Endothelial cell (in vitro differentiated cells): ENCODE data around the gene CP. TPM values are rescaled to one million over a fixed set of nuclear protein-coding genes. Genes with fewer than 3 reads are reported as not detected.

Experiments
- DNase-seq: peaks from one replicate; pipeline ENCODE4 v3.0.0; 2021; ENCODE audit warnings: low spot score
- H3K27ac Mint-ChIP-seq: one replicate; pipeline ENCODE4 v1.8.0; 2021; ENCODE audit warnings: mixed read lengths, inconsistent platforms; ENCODE audit not compliant: unreplicated experiment
- H3K27me3 Mint-ChIP-seq: one replicate; pipeline ENCODE4 v1.8.0; 2021; ENCODE audit warnings: mild to moderate bottlenecking, moderate library complexity, mixed read lengths, inconsistent platforms; ENCODE audit not compliant: unreplicated experiment
- H3K36me3 Mint-ChIP-seq: one replicate; pipeline ENCODE4 v1.8.0; 2021; ENCODE audit warnings: mild to moderate bottlenecking, low read depth, mixed read lengths, inconsistent platforms; ENCODE audit not compliant: unreplicated experiment
- H3K4me1 Mint-ChIP-seq: one replicate; pipeline ENCODE4 v1.8.0; 2021; ENCODE audit warnings: mild to moderate bottlenecking, mixed read lengths, inconsistent platforms; ENCODE audit not compliant: unreplicated experiment
- H3K4me3 Mint-ChIP-seq: one replicate; pipeline ENCODE4 v1.8.0; 2021; ENCODE audit warnings: mild to moderate bottlenecking, mixed read lengths, inconsistent platforms; ENCODE audit not compliant: unreplicated experiment
- H3K9me3 Mint-ChIP-seq: one replicate; pipeline ENCODE4 v1.8.0; 2021; ENCODE audit warnings: mixed read lengths, inconsistent platforms; ENCODE audit not compliant: unreplicated experiment
- total RNA-seq: library from RNA; stranded (reverse); fragmentation: NEBNext Ultra II Directional; extraction: Animal tissue kit (Norgen Biotek cat#: 25700); gene quantifications from one replicate; pipeline ENCODE4 v1.2.1, GENCODE V29; 2021; ENCODE audit not compliant: unreplicated experiment
- TF ChIP-seq, protein P1 (sequence below): fragments of 200-600 bp; sonication (generic); IDR thresholded peaks from one replicate; pipeline ENCODE4 v1.5.0; 2021; ENCODE audit warnings: antibody characterized with exemption; ENCODE audit not compliant: unreplicated experiment

The CP gene
- total RNA-seq, 1 donor from 2014 or later, result 0.44 TPM

DNA sequence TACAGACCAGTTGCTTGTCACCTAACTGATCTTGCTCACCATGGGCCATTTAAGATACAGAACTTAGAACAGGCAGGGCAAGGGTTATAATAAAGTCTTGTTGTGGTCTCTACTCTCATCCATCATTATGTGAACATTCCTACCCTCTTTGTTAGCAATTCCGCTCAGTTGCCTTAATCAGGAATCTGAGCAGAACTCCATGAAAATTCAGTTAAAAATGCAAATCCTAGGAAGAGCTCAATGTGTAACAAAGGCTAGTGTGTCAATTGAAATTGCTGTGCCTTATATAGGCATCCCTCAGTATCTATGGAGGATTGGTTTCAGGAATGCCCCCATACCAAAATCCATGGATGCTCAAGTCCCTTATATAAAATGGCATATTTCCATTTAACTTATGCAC lies 44.5 kb downstream of the CP start:
- TF ChIP-seq, protein P1, sequence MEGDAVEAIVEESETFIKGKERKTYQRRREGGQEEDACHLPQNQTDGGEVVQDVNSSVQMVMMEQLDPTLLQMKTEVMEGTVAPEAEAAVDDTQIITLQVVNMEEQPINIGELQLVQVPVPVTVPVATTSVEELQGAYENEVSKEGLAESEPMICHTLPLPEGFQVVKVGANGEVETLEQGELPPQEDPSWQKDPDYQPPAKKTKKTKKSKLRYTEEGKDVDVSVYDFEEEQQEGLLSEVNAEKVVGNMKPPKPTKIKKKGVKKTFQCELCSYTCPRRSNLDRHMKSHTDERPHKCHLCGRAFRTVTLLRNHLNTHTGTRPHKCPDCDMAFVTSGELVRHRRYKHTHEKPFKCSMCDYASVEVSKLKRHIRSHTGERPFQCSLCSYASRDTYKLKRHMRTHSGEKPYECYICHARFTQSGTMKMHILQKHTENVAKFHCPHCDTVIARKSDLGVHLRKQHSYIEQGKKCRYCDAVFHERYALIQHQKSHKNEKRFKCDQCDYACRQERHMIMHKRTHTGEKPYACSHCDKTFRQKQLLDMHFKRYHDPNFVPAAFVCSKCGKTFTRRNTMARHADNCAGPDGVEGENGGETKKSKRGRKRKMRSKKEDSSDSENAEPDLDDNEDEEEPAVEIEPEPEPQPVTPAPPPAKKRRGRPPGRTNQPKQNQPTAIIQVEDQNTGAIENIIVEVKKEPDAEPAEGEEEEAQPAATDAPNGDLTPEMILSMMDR, result no peak
- no peaks in the 10 kb centered on the region for H3K9me3 Mint-ChIP-seq
- no peak overlapping the region for H3K4me3 Mint-ChIP-seq
- no peak for DNase-seq
- peaks cover 4% of the 10 kb centered on the region for H3K36me3 Mint-ChIP-seq
- H3K27ac Mint-ChIP-seq, result no peak overlapping the region
- H3K4me1 Mint-ChIP-seq, result peaks cover 10% of the 10 kb centered on the region
- H3K27me3 Mint-ChIP-seq, result peaks cover 1% of the 10 kb centered on the region

GRCh38 chr3:149174901-149175300 lies 46.7 kb downstream of the CP start:
- no peak overlapping the region for H3K4me3 Mint-ChIP-seq
- peaks cover 11% of the 10 kb centered on the region for H3K36me3 Mint-ChIP-seq

GRCh38 chr3:149170672-149171071 lies 51.0 kb downstream of the CP start:
- Mint-ChIP-seq H3K4me3 (no peak overlapping the region), H3K4me1 (no peaks in the 10 kb centered on the region), H3K36me3 (peaks cover 7% of the 10 kb centered on the region), H3K27me3 (no peaks in the 10 kb centered on the region), H3K9me3 (no peaks in the 10 kb centered on the region), H3K27ac (no peak overlapping the region)
- TF ChIP-seq, protein P1, result no peak
- DNase-seq, result no peak

More at GRCh38 chr3:149174901-149175300, 46.7 kb downstream of the CP start:
- DNase-seq, result no peak
- TF ChIP-seq, protein P1, result no peak
- no peaks in the 10 kb centered on the region for H3K9me3 Mint-ChIP-seq
- peaks cover 1% of the 10 kb centered on the region for H3K27me3 Mint-ChIP-seq
- H3K27ac Mint-ChIP-seq, result no peak overlapping the region
- H3K4me1 Mint-ChIP-seq, result peaks cover 10% of the 10 kb centered on the region

DNA sequence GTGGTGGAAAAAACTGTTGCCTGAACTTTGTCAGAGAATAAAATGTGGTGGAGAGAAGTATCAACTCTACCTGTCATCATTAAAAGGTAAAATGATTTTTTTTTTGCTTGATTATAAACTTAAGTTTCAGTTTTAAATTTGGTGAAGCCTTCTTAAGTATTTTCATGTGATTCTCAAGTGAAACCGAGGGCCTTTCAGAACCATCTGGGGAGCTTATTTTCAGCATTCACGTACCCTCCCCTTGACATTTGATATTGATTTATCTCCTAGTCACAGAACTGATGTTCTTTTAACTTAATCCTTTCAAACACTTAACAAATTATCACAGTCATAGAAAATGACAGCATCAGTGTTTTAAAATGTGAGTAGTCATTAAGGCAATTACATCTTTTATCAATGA lies 53.7 kb downstream of the CP start:
- TF ChIP-seq, protein P1, result no peak
- Mint-ChIP-seq H3K27me3 (no peaks in the 10 kb centered on the region), H3K4me1 (no peaks in the 10 kb centered on the region), H3K36me3 (peaks cover 7% of the 10 kb centered on the region), H3K9me3 (no peaks in the 10 kb centered on the region), H3K27ac (no peak overlapping the region), H3K4me3 (no peak overlapping the region)
- DNase-seq, result no peak

DNA sequence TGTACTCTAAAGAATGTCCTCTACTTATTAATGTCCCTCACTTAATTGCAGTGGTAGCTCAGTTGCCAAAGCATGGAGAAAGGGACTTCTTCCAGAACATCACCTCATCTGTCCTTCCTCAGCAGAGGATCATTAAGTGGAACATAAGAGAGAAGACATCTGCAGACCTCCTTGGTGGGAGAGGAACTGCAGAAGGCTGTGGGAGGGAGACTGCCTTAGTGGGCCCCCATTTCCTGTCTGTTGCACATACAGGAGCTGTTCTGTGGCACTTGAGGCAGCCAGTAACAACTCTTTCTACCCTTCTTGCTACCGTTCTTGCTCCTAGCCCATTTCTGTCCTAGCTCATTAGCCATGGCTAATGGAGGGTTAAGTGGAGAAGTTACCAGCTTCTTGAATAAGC lies 58.6 kb downstream of the CP start:
- no peaks in the 10 kb centered on the region for H3K9me3 Mint-ChIP-seq
- H3K27me3 Mint-ChIP-seq, result no peaks in the 10 kb centered on the region
- DNase-seq, result no peak
- TF ChIP-seq, protein P1, result no peak
- H3K4me3 Mint-ChIP-seq, result no peak overlapping the region
- H3K4me1 Mint-ChIP-seq, result no peaks in the 10 kb centered on the region
- H3K27ac Mint-ChIP-seq, result no peak overlapping the region
- peaks cover 4% of the 10 kb centered on the region for H3K36me3 Mint-ChIP-seq
